HepG2 (cell line): ENCODE data around the gene CTDSPL2. TPM values are rescaled to one million over a fixed set of nuclear protein-coding genes. Genes with fewer than 3 reads are reported as not detected.

Experiments used
- ATAC-seq: fragments of 200-7000 bp; cut with Tn5 transposase; 3 replicates; pipeline ENCODE4 v1.9.1; 2020; ENCODE audit warnings: mild to moderate bottlenecking, moderate library complexity
- BruUV-seq: library from RNA; stranded (reverse); fragments of 400-500 nt; replicated peaks from 2 replicates; lab custom pipeline; 2021; lab: Mats Ljungman, UMichigan
- CTCF ChIA-PET: fragments of 300-600 bp; formaldehyde crosslinking; extraction: SDS; loops from one replicate; lab custom pipeline; 2021; ENCODE audit warnings: low total read pairs, inconsistent platforms, low intra/inter-chr PET ratio; lab: Yijun Ruan, JAX
- POLR2A ChIA-PET: fragments of 350-600 bp; sonication (Branson Sonifier 250); formaldehyde crosslinking; loops from one replicate; lab custom pipeline; 2020; ENCODE audit warnings: antibody characterized with exemption, inconsistent platforms; lab: Yijun Ruan, JAX
- DNase-seq: peaks from one replicate; pipeline ENCODE4 v3.0.0-alpha.2; 2015; ENCODE audit warnings: low spot score
- FAIRE-seq: peaks from 3 replicates; lab custom pipeline; 2011; peaks lifted over from hg19 to GRCh38; lab: Jason Lieb, UNC
- H2AFZ ChIP-seq: one replicate; pipeline ENCODE4 v1.6.1; 2011; ENCODE audit warnings: low read length, inconsistent platforms
- H3K27ac ChIP-seq: fragments of 300-600 bp; 3 replicates; pipeline ENCODE4 v1.8.0; 2011; ENCODE audit warnings: mixed run types, mild to moderate bottlenecking, mixed read lengths, low read length, inconsistent platforms; ENCODE audit not compliant: insufficient read depth; ENCODE audit errors: extremely low read length
- H3K27me3 ChIP-seq, 2 experiments: fragments of 200-600 bp in 1 of 2; 2 replicates in 1 of 2; 3 replicates in 1 of 2; pipeline versions ENCODE4 v1.6.0 to v1.8.0; 2011; ENCODE audit warnings: low read length in 2 of 2, mild to moderate bottlenecking in 2 of 2, moderate library complexity in 2 of 2, inconsistent platforms in 1 of 2; ENCODE audit not compliant: insufficient read depth in 2 of 2, control insufficient read depth in 1 of 2
- H3K36me3 ChIP-seq, 2 experiments: fragments of 200-600 bp in 1 of 2; replicated peaks in 1 of 2; 2 replicates in 1 of 2; 3 replicates in 1 of 2; pipeline versions ENCODE4 v1.5.1 to v1.8.0; 2011; ENCODE audit warnings: low read length in 2 of 2, inconsistent platforms in 1 of 2; ENCODE audit not compliant: insufficient read depth in 2 of 2, control insufficient read depth in 1 of 2
- H3K4me1 ChIP-seq: 2 replicates; pipeline ENCODE4 v1.5.1; 2012; ENCODE audit warnings: low read length, inconsistent platforms; ENCODE audit not compliant: insufficient read depth
- H3K4me2 ChIP-seq: 2 replicates; pipeline ENCODE4 v1.6.0; 2011; ENCODE audit warnings: low read depth, low read length, inconsistent platforms
- H3K4me3 ChIP-seq, 3 experiments: fragments of 200-600 bp in 1 of 3; sonication (generic), shearing (Covaris generic) in 1 of 3; replicated peaks in 1 of 3; 2 replicates each; pipeline ENCODE4 v1.5.1; 2011 to 2016; ENCODE audit warnings: low read length in 3 of 3, inconsistent platforms in 2 of 3, low read depth in 2 of 3, mild to moderate bottlenecking in 2 of 3, control low read depth in 1 of 3, mixed read lengths in 1 of 3; ENCODE audit not compliant: insufficient read depth in 1 of 3
- H3K79me2 ChIP-seq: one replicate; pipeline ENCODE4 v1.6.1; 2011; ENCODE audit warnings: low read length, inconsistent platforms; ENCODE audit not compliant: insufficient read depth
- H3K9ac ChIP-seq: 2 replicates; pipeline ENCODE4 v1.6.0; 2011; ENCODE audit warnings: mild to moderate bottlenecking, low read depth, low read length, inconsistent platforms; ENCODE audit not compliant: insufficient read depth
- H3K9me3 ChIP-seq: 2 replicates; pipeline ENCODE4 v1.5.1; 2012; ENCODE audit warnings: mild to moderate bottlenecking, low read length
- H4K20me1 ChIP-seq: 2 replicates; pipeline ENCODE4 v1.6.0; 2011; ENCODE audit warnings: inconsistent platforms, mild to moderate bottlenecking, low read length, moderate library complexity; ENCODE audit not compliant: insufficient read depth
- MAFK ChIP-seq, 2 experiments: IDR thresholded peaks in 1 of 2; conservative IDR thresholded peaks in 1 of 2; 2 replicates each; pipeline ENCODE4 v1.6.1; 2011; ENCODE audit warnings: improper control_type of control experiment in 2 of 2, low read length in 2 of 2
- ZNF512 ChIP-seq: sonication (generic); formaldehyde crosslinking; IDR thresholded peaks from 2 replicates; pipeline ENCODE4 v1.4.0; 2020; ENCODE audit warnings: mild to moderate bottlenecking, missing genetic modification reagents
- WGBS: methylation state at CpG from one replicate; pipeline ENCODE4 v1.1.6; 2017; ENCODE audit warnings: low lambda C conversion rate; 5-methylcytosine and 5-hydroxymethylcytosine counted together
- in situ Hi-C: cut with HindIII; loops from 2 replicates; pipeline ENCODE4 v1.10.0; 2017; ENCODE audit warnings: low pct_unique_long_range_greater_than_20kb; ENCODE audit not compliant: extremely low pct_ligation_motif_present
- intact Hi-C: fragments of 100-400 bp; cut with micrococcal nuclease; formaldehyde crosslinking; loops from one replicate; pipeline ENCODE4 v1.10.0; 2022; ENCODE audit not compliant: unreplicated experiment
- polyA plus RNA-seq, 8 experiments: library from polyadenylated mRNA; depleted of rRNA in 3 of 8; stranded (reverse) in 7 of 8; unstranded in 1 of 8; fragments of >200 nt; fragmentation: Illumina TruSeq in 4 of 8; extraction: Trizol in 4 of 8; gene quantifications; 2 replicates each; pipeline versions ENCODE4 v1.2.1 to v1.2.3, GENCODE V29; 2011 to 2016; ENCODE audit warnings: low read depth in 4 of 8, missing spikeins in 1 of 8, mixed read lengths in 1 of 8; ENCODE audit not compliant: insufficient read depth in 1 of 8
- total RNA-seq, 5 experiments: library from RNA; depleted of rRNA; stranded (reverse); fragments of >200 nt; fragmentation: Illumina TruSeq; extraction: Trizol; gene quantifications; 2 replicates each; pipeline ENCODE4 v1.2.3, GENCODE V29; 2016; ENCODE audit warnings: low read depth in 1 of 5

The CTDSPL2 gene
- total and polyA plus RNA-seq, 2 of the 13 experiments (the other 11 are each of a cell fraction or from before 2014, with no cell fraction given): 37.4 to 56.2 TPM

DNA sequence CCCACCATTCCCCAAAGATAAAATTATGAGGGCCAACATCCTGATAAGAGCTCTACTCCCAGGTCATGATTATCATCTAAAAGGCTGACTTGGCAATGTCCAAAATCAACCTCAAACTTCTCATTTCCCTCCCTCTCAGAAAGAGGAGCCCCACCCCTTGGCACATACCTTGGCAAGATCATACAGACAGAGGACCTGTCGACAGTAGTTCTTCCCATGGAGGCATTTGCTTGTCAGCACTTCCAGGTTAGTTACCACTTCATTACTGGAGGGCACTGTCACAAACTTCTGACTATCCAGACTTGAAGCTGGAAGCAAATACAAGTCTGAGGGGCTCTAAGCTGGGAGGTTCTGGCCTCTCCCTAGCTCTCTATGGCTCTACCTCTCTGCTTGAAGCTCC, 147.3 kb downstream of the CTDSPL2 start:
- intact Hi-C loops (no loop called here), in situ Hi-C loops (loop anchor here (25.0 kb wide), 1 partner anchor 338 kb away; no protein-coding TSS in a partner anchor)
- Histone ChIP-seq H2AFZ (no peak overlapping the region), H3K79me2 (no peaks in the 10 kb centered on the region), H3K4me3 (no peak overlapping the region), H3K27me3 (no peaks in the 10 kb centered on the region), H3K36me3 (peaks cover 6 to 12% of the 10 kb centered on the region in 2 experiments; a peak in 3 of 5 replicates), H3K27ac (no peak overlapping the region), H4K20me1 (no peaks in the 10 kb centered on the region), H3K4me2 (no peak overlapping the region), H3K9me3 (no peaks in the 10 kb centered on the region), H3K9ac (no peak overlapping the region), H3K4me1 (no peaks in the 10 kb centered on the region)
- ATAC-seq (no peak), FAIRE-seq (no peak), DNase-seq (no peak)
- TF ChIP-seq MAFK (conservative IDR thresholded peaks at IDR 0.05 in 1 of 2, IDR thresholded peaks at IDR 0.05 in 1 of 2; ENCODE audit: low read length in 2 of 2) (peak; percentile 25 to 34; a peak in 2 of 4 replicates), ZNF512 (CRISPR knock-in tag) (no peak)
- no TSS peak for BruUV-seq
- POLR2A ChIA-PET: no interaction called here
- CTCF ChIA-PET: no interaction called here
- 92% methylated on average over 1 of the region's 1 CpG for WGBS

Other genes with a start within 250 kb of the CTDSPL2 start
- gene FRMD5, start 232.4 kb upstream of the CTDSPL2 start, total RNA-seq (2016; rRNA removed; fragmentation: Illumina TruSeq; extraction: Trizol): 0.93 and 1.00 TPM in 2 replicates
- 1.5 and 1.8 TPM in 2 replicates for gene FRMD5, start 232.4 kb upstream of the CTDSPL2 start, polyA plus RNA-seq (2011; rRNA removed)
- 49.9 and 57.9 TPM in 2 replicates for gene GOLM2, start 138.9 kb upstream of the CTDSPL2 start, total RNA-seq (2016; rRNA removed; fragmentation: Illumina TruSeq; extraction: Trizol)
- 19.7 and 20.4 TPM in 2 replicates for gene GOLM2, start 138.9 kb upstream of the CTDSPL2 start, polyA plus RNA-seq (2011; rRNA removed)
- 69.2 and 105 TPM in 2 replicates for gene EIF3J, start 109.5 kb downstream of the CTDSPL2 start, total RNA-seq (2016; rRNA removed; fragmentation: Illumina TruSeq; extraction: Trizol)
- 45.2 and 51.7 TPM in 2 replicates for gene EIF3J, start 109.5 kb downstream of the CTDSPL2 start, polyA plus RNA-seq (2011; rRNA removed)
- 31.5 and 35.0 TPM in 2 replicates for gene SPG11, start 236.0 kb downstream of the CTDSPL2 start, total RNA-seq (2016; rRNA removed; fragmentation: Illumina TruSeq; extraction: Trizol)
- 40.7 and 44.5 TPM in 2 replicates for gene SPG11, start 236.0 kb downstream of the CTDSPL2 start, polyA plus RNA-seq (2011; rRNA removed)